C4-2B (cell line): Measurements from ENCODE around the gene NCOA3.

ENCODE experiments used
- H3K27ac ChIP-seq: fragments of 450-650 bp; 2 replicates; pipeline ENCODE4 v1.5.1; 2017
- CTCF ChIP-seq: fragments of 450-650 bp; conservative IDR thresholded peaks from 2 replicates; pipeline ENCODE4 v1.5.1; 2017; ENCODE audit warnings: mild to moderate bottlenecking
- ZFX ChIP-seq: fragments of 450-650 bp; IDR thresholded peaks from 2 replicates; pipeline ENCODE4 v1.6.1; 2017

The NCOA3 gene

DNA sequence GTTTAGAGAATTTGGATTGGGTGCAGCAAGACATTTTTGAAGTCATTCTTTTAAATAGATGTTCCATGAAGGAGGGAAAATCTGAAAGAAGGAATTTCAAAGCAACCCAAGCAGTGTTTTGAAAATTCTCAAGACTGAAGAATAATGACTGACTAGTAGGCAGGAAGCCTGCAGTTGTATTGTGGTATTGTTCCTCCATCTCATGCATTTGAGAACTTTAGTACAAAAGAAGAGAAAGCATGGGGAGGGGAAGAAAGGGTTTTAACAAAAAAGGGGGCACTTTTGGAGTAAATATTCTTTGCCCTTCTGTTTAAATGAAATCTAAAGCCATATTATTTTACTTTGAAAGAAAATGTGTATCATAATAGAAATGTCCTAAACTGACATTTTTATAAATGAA is 6.6 kb downstream of the NCOA3 start:
- TF ChIP-seq CTCF (no peak), ZFX (no peak)
- no peak overlapping the region for H3K27ac ChIP-seq

DNA sequence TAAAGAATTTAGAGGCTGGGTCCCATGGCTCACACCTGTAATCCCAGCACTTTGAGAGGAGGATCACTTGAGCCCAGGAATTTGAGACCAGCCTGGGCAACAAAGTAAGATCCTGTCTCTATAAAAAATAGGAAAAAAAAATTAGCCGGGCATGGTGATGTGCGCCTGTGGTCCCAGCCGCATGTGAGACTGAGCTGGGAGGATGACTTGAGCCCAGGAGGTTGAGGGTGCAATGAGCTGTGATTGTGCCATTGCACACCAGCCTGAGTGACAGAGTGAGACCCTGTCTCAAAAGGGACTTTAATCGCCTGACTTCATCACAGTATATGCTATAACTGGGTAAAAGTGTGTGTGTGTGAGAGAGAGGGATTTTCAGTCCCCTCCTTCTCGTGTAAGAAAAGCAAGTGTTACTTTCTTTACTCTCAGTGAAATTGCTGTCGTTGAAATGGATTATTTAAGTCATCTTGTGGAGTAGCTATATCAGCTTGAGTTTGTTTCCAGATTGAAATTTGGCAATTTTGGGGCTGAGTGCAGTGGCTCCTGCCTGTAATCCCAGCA is 7.5 kb downstream of the NCOA3 start:
- no peak for TF ChIP-seq CTCF
- no peak for TF ChIP-seq ZFX
- H3K27ac ChIP-seq: no peak overlapping the region

DNA sequence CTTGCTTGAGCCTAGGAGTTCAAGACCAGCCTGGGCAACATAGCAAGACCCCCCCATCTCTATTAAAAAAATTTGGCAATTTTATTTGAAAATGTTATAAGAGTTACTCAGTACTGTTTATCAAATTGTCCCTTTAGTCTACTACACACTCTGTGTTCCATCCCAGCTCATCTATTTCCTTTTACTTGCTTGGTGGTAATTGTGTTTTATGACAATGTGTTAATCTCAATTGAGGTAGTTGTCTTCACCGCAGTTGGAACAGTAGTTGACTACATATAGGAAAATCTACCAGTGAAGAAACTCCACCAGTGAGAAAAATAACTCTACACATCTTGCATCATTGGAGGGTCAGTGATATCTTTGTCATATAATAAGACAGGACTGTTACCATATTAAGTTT is 8.0 kb downstream of the NCOA3 start:
- no peak for TF ChIP-seq ZFX
- TF ChIP-seq CTCF: no peak
- H3K27ac ChIP-seq: no peak overlapping the region

- no peak overlapping the region for H3K27ac ChIP-seq
- TF ChIP-seq CTCF (no peak), ZFX (no peak)
Measured at GRCh38 chr20:47515843-47516242, 14.2 kb downstream of the NCOA3 start.

- H3K27ac ChIP-seq: no peak overlapping the region
- TF ChIP-seq ZFX (no peak), CTCF (no peak; the same call in 1 of the 2 replicates)
Measured at GRCh38 chr20:47521059-47521808, 19.5 kb downstream of the NCOA3 start.

GRCh38 chr20:47524015-47524784 is 22.5 kb downstream of the NCOA3 start:
- TF ChIP-seq CTCF (no peak), ZFX (no peak)
- no peak overlapping the region for H3K27ac ChIP-seq
